ENCODE measurements around the gene LNPEP. TPM values are rescaled to one million over a fixed set of nuclear protein-coding genes. Genes with fewer than 3 reads are reported as not detected.
"Not testable (repeated sequence)": the region's sequence is repeated elsewhere in the genome, so short reads cannot be mapped to it uniquely, and the experiment has no call there.

Gene LNPEP
- total RNA-seq, 1 donor from 2014 or later = 36.3 TPM

DNA sequence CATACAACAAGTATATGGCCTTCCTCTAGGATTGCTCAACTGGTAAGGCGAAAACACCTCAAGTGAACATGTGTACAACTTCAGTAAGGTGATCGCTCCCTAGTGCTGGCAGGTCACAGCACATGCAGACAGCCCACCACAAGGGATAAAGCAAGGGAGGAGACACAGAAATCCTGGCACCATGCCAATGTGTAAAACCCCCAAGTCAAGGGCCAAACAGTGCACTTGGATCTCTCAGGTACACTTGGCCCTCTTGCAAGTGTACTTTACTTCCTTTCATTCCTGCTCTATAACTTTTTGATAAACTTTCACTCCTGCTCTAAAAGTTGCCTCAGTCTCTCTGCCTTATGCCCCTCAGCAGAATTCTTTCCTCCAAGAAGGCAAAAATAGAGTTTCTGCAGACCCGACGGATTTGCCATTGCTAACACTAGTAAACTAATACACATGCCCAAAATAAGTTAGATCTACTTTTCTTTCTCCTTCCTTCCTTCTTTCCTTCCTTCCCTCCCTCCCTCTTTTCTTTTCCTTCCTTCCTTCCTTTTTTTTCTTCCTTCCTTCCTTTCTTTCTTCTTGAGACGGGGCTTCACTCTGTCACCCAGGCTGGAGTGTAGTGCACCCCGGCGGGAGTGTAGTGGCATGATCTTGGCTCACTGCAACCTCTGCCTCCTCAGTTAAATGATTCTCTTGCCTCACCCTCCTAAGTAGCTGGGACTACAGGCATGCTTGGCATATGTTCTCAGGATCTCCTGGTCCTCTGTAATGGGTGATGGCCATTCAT is 6.8 kb upstream of the LNPEP start:
- Histone ChIP-seq H3K4me3 (ENCODE audit: insufficient read depth, low read depth, low read length) (no peak overlapping the region), H3K27me3 (ENCODE audit: insufficient read depth, low read length) (no peaks in the 10 kb centered on the region), H2AFZ (ENCODE audit: low read depth, low read length) (no peak overlapping the region), H3K36me3 (ENCODE audit: insufficient read depth, low read length) (no peaks in the 10 kb centered on the region), H3K9ac (ENCODE audit: low read length) (no peak overlapping the region), H3K9me3 (ENCODE audit: insufficient read depth, low read depth, low read length) (no peaks in the 10 kb centered on the region), H4K20me1 (ENCODE audit: insufficient read depth, low read length) (no peaks in the 10 kb centered on the region), H3K79me2 (ENCODE audit: insufficient read depth, low read length) (no peaks in the 10 kb centered on the region), H3K4me1 (ENCODE audit: insufficient read depth, low read length) (peaks cover 3% of the 10 kb centered on the region), H3K4me2 (ENCODE audit: low read length) (no peak overlapping the region), H3K27ac (ENCODE audit: low read depth, low read length) (no peak overlapping the region)
- Mint-ChIP-seq H3K27ac (ENCODE audit: unreplicated experiment) (no peak overlapping the region), H3K4me3 (ENCODE audit: unreplicated experiment) (no peak overlapping the region), H3K4me1 (ENCODE audit: low read depth, unreplicated experiment) (peaks cover 10% of the 10 kb centered on the region), H3K9me3 (ENCODE audit: unreplicated experiment) (no peaks in the 10 kb centered on the region), H3K27me3 (ENCODE audit: low read depth, unreplicated experiment) (peaks cover 4% of the 10 kb centered on the region), H3K36me3 (ENCODE audit: low read depth, unreplicated experiment) (peaks cover 2% of the 10 kb centered on the region)
- FAIRE-seq (no peak), DNase-seq (ENCODE audit: low read depth) (no peak)
- TF ChIP-seq EZH2 (IDR thresholded peaks at IDR 0.05; ENCODE audit: insufficient read depth, low read length) = no peak
- TF ChIP-seq, protein P1, sequence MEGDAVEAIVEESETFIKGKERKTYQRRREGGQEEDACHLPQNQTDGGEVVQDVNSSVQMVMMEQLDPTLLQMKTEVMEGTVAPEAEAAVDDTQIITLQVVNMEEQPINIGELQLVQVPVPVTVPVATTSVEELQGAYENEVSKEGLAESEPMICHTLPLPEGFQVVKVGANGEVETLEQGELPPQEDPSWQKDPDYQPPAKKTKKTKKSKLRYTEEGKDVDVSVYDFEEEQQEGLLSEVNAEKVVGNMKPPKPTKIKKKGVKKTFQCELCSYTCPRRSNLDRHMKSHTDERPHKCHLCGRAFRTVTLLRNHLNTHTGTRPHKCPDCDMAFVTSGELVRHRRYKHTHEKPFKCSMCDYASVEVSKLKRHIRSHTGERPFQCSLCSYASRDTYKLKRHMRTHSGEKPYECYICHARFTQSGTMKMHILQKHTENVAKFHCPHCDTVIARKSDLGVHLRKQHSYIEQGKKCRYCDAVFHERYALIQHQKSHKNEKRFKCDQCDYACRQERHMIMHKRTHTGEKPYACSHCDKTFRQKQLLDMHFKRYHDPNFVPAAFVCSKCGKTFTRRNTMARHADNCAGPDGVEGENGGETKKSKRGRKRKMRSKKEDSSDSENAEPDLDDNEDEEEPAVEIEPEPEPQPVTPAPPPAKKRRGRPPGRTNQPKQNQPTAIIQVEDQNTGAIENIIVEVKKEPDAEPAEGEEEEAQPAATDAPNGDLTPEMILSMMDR (IDR thresholded peaks at IDR 0.05; ENCODE audit: insufficient read depth, low read depth, low read length) = no peak

DNA sequence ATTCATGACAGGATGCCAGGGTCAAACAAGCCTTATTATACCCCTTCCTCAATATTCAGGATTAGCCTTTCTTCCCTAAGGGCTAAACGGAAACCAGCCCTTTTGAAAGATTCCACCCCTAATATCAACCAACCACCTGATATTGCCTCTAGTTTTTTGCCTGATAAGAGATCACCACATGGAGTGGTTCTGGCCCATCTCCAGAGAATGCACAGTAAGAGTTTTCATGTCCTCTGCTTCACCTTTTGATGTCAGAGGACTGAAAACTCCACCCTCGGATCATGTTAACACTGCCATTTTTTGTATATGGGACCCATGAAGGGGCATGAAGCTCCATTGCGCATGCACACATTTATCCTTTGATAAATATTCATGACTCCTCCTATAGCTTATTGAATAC is 5.8 kb upstream of the LNPEP start:
- Mint-ChIP-seq H3K4me3 (ENCODE audit: unreplicated experiment) (no peak overlapping the region), H3K27ac (ENCODE audit: unreplicated experiment) (no peak overlapping the region), H3K27me3 (ENCODE audit: low read depth, unreplicated experiment) (peaks cover 4% of the 10 kb centered on the region), H3K4me1 (ENCODE audit: low read depth, unreplicated experiment) (peaks cover 11% of the 10 kb centered on the region), H3K9me3 (ENCODE audit: unreplicated experiment) (no peaks in the 10 kb centered on the region), H3K36me3 (ENCODE audit: low read depth, unreplicated experiment) (peaks cover 2% of the 10 kb centered on the region)
- Histone ChIP-seq H3K9ac (ENCODE audit: low read length) (no peak overlapping the region), H3K79me2 (ENCODE audit: insufficient read depth, low read length) (no peaks in the 10 kb centered on the region), H3K4me2 (ENCODE audit: low read length) (no peak overlapping the region), H3K4me3 (ENCODE audit: insufficient read depth, low read depth, low read length) (no peak overlapping the region), H3K27me3 (ENCODE audit: insufficient read depth, low read length) (no peaks in the 10 kb centered on the region), H3K36me3 (ENCODE audit: insufficient read depth, low read length) (no peaks in the 10 kb centered on the region), H4K20me1 (ENCODE audit: insufficient read depth, low read length) (no peaks in the 10 kb centered on the region), H3K9me3 (ENCODE audit: insufficient read depth, low read depth, low read length) (no peaks in the 10 kb centered on the region), H3K27ac (ENCODE audit: low read depth, low read length) (no peak overlapping the region), H3K4me1 (ENCODE audit: insufficient read depth, low read length) (peaks cover 9% of the 10 kb centered on the region), H2AFZ (ENCODE audit: low read depth, low read length) (no peak overlapping the region)
- FAIRE-seq (no peak), DNase-seq (ENCODE audit: low read depth) (no peak)
- TF ChIP-seq, protein P1 (IDR thresholded peaks at IDR 0.05; ENCODE audit: insufficient read depth, low read depth, low read length) = no peak
- no peak for TF ChIP-seq EZH2 (IDR thresholded peaks at IDR 0.05; ENCODE audit: insufficient read depth, low read length)

DNA sequence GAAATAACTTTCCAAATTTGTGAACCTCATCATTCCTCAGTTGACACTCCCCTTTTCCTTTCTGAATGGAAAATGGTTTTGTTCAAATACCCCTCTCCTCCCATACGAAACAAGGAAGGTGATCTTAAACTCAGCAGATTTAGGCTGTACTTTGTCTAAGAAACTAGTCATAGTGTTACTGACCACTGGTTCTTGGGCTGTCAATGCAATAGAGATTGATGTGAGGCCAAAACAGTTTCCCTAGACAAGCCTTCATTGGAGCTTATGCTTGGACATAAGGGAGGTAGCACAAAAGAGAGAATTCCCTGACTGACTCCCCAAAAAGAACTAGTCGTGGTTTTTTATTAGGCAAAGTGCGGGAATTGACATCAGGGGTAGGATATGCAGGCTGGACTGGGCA is 5.3 kb upstream of the LNPEP start:
- H3K36me3 ChIP-seq (ENCODE audit: insufficient read depth, low read length) = no peaks in the 10 kb centered on the region
- H3K4me1 ChIP-seq (ENCODE audit: insufficient read depth, low read length) = peaks cover 9% of the 10 kb centered on the region
- FAIRE-seq (no peak), DNase-seq (ENCODE audit: low read depth) (no peak)
- H2AFZ ChIP-seq (ENCODE audit: low read depth, low read length) = no peak overlapping the region
- H3K9ac ChIP-seq (ENCODE audit: low read length) = no peak overlapping the region
- H3K27me3 Mint-ChIP-seq (ENCODE audit: low read depth, unreplicated experiment) = peaks cover 4% of the 10 kb centered on the region
- no peak for TF ChIP-seq EZH2 (IDR thresholded peaks at IDR 0.05; ENCODE audit: insufficient read depth, low read length)
- TF ChIP-seq, protein P1 (IDR thresholded peaks at IDR 0.05; ENCODE audit: insufficient read depth, low read depth, low read length) = no peak
- no peak overlapping the region for H3K4me3 ChIP-seq (ENCODE audit: insufficient read depth, low read depth, low read length)
- H3K9me3 ChIP-seq (ENCODE audit: insufficient read depth, low read depth, low read length) = no peaks in the 10 kb centered on the region
- H3K27ac ChIP-seq (ENCODE audit: low read depth, low read length) = no peak overlapping the region
- no peak overlapping the region for H3K4me2 ChIP-seq (ENCODE audit: low read length)
- no peaks in the 10 kb centered on the region for H4K20me1 ChIP-seq (ENCODE audit: insufficient read depth, low read length)
- no peaks in the 10 kb centered on the region for H3K79me2 ChIP-seq (ENCODE audit: insufficient read depth, low read length)
- H3K27me3 ChIP-seq (ENCODE audit: insufficient read depth, low read length) = no peaks in the 10 kb centered on the region
- H3K36me3 Mint-ChIP-seq (ENCODE audit: low read depth, unreplicated experiment) = peaks cover 2% of the 10 kb centered on the region
- peak overlapping the region; percentile 27 for H3K4me3 Mint-ChIP-seq (ENCODE audit: unreplicated experiment)
- H3K27ac Mint-ChIP-seq (ENCODE audit: unreplicated experiment) = no peak overlapping the region
- peaks cover 11% of the 10 kb centered on the region for H3K4me1 Mint-ChIP-seq (ENCODE audit: low read depth, unreplicated experiment)
- no peaks in the 10 kb centered on the region for H3K9me3 Mint-ChIP-seq (ENCODE audit: unreplicated experiment)

DNA sequence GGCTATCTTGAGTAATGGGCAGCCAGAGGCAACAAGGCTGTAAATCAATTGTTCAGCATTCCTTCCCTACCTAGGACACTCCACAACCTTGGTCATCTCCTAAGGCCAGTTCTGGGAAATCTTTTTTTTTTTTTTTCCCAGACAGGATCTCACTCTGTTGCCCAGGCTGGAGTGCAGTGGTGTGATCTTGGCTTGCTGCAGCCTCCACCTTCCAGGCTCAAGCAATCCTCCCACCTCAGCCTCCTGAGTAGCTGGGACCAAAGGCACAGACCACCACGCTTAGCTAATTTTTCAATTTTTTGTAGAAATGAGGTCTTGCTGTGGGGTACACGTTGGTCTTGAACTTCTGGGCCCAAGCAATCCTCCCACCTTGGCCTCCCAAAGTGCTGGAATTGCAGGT is 4.8 kb upstream of the LNPEP start:
- H3K27ac ChIP-seq (ENCODE audit: low read depth, low read length); H3K79me2 ChIP-seq (ENCODE audit: insufficient read depth, low read length); H3K36me3 ChIP-seq (ENCODE audit: insufficient read depth, low read length); H3K9me3 ChIP-seq (ENCODE audit: insufficient read depth, low read depth, low read length); FAIRE-seq; H4K20me1 ChIP-seq (ENCODE audit: insufficient read depth, low read length); H3K27me3 Mint-ChIP-seq (ENCODE audit: low read depth, unreplicated experiment); H3K27ac Mint-ChIP-seq (ENCODE audit: unreplicated experiment); H3K4me1 ChIP-seq (ENCODE audit: insufficient read depth, low read length); H3K27me3 ChIP-seq (ENCODE audit: insufficient read depth, low read length); DNase-seq (ENCODE audit: low read depth); H3K9ac ChIP-seq (ENCODE audit: low read length); H3K4me3 Mint-ChIP-seq (ENCODE audit: unreplicated experiment); H2AFZ ChIP-seq (ENCODE audit: low read depth, low read length); H3K9me3 Mint-ChIP-seq (ENCODE audit: unreplicated experiment); H3K4me2 ChIP-seq (ENCODE audit: low read length); H3K4me3 ChIP-seq (ENCODE audit: insufficient read depth, low read depth, low read length); H3K36me3 Mint-ChIP-seq (ENCODE audit: low read depth, unreplicated experiment): not testable (repeated sequence)
- H3K4me1 Mint-ChIP-seq (ENCODE audit: low read depth, unreplicated experiment) = peaks cover 11% of the 10 kb centered on the region

All from astrocyte (in vitro differentiated cells and primary cell).